Measurements from ENCODE around the gene IQCK.
A peak's percentile ranks its signal among the peaks of the same experiment; 100 is the strongest.

The IQCK gene

GRCh38 chr16:19907161-19907992 lies 189.3 kb downstream of the IQCK start:
- DNase-seq (ENCODE audit: extremely low read depth in 1 of 2, low read depth in 1 of 2) = peak; percentile 29 to 33
